T-helper 2 cell treated with Interferon-gamma antibody and Interleukin-4, amounts not matched to agents 5 μg/mL and 100 μg/mL, for 36 hours (primary cell): ENCODE data around the gene SHBG.

ENCODE experiments used
- DNase-seq: peaks from one replicate; pipeline ENCODE4 v3.0.0; 2021; ENCODE audit warnings: low spot score
- H3K27ac Mint-ChIP-seq: one replicate; pipeline ENCODE4 v1.8.0; 2021; ENCODE audit warnings: mild to moderate bottlenecking, mixed read lengths
- H3K27me3 Mint-ChIP-seq: one replicate; pipeline ENCODE4 v1.8.0; 2021; ENCODE audit warnings: low read depth, mixed read lengths
- H3K36me3 Mint-ChIP-seq: one replicate; pipeline ENCODE4 v1.8.0; 2021; ENCODE audit warnings: low read depth, mixed read lengths
- H3K4me1 Mint-ChIP-seq: one replicate; pipeline ENCODE4 v1.8.0; 2021; ENCODE audit warnings: low read depth, mixed read lengths
- H3K4me3 Mint-ChIP-seq: one replicate; pipeline ENCODE4 v1.8.0; 2022; ENCODE audit warnings: mild to moderate bottlenecking, moderate library complexity, mixed read lengths
- H3K9me3 Mint-ChIP-seq: one replicate; pipeline ENCODE4 v1.8.0; 2021; ENCODE audit warnings: mixed read lengths

The SHBG gene

GRCh38 chr17:7629939-7630571, at the start of gene SHBG:
Gene SHBG, plus strand, starts transcription at chr17:7630135. Its CDS starts 38 bp downstream, at chr17:7630173.
- Mint-ChIP-seq H3K4me1 (peaks cover 9% of the 10 kb centered on the region), H3K27me3 (peaks cover 2% of the 10 kb centered on the region)
- no peak for DNase-seq

GRCh38 chr17:7580604-7581575, 49.0 kb upstream of the SHBG start:
- Mint-ChIP-seq H3K4me3 (peak overlapping the region; percentile 35), H3K4me1 (peaks cover 66% of the 10 kb centered on the region)
- no peak for DNase-seq

More at GRCh38 chr17:7629939-7630571, at the start of gene SHBG:
- Mint-ChIP-seq H3K27ac (peak within 1 kb of the TSS; percentile 5), H3K36me3 (peaks cover 2% of the 10 kb centered on the region), H3K9me3 (no peaks in the 10 kb centered on the region), H3K4me3 (no peak within 1 kb of the TSS)

GRCh38 chr17:7582396-7583252, 47.3 kb upstream of the SHBG start:
- Mint-ChIP-seq H3K4me1 (peaks cover 52% of the 10 kb centered on the region), H3K27me3 (no peaks in the 10 kb centered on the region), H3K4me3 (peak overlapping the region; percentile 98), H3K9me3 (no peaks in the 10 kb centered on the region), H3K27ac (peak overlapping the region; percentile 100), H3K36me3 (peaks cover 57% of the 10 kb centered on the region)
- no peak for DNase-seq

More at GRCh38 chr17:7580604-7581575, 49.0 kb upstream of the SHBG start:
- peaks cover 68% of the 10 kb centered on the region for H3K36me3 Mint-ChIP-seq
- H3K27ac Mint-ChIP-seq = peak overlapping the region; percentile 84
- no peaks in the 10 kb centered on the region for H3K9me3 Mint-ChIP-seq
- no peaks in the 10 kb centered on the region for H3K27me3 Mint-ChIP-seq

GRCh38 chr17:7583253-7584109, 46.5 kb upstream of the SHBG start, which contains the start of gene MPDU1:
Gene MPDU1, plus strand, starts transcription at chr17:7583852. Its CDS starts 11 bp downstream, at chr17:7583863.
- Mint-ChIP-seq H3K4me1 (peaks cover 44% of the 10 kb centered on the region), H3K36me3 (peaks cover 50% of the 10 kb centered on the region)
- peak; percentile 96 for DNase-seq

GRCh38 chr17:7586673-7587419, 43.1 kb upstream of the SHBG start:
- no peak overlapping the region for H3K4me3 Mint-ChIP-seq
- DNase-seq = no peak
- peaks cover 21% of the 10 kb centered on the region for H3K4me1 Mint-ChIP-seq
- peaks cover 37% of the 10 kb centered on the region for H3K36me3 Mint-ChIP-seq
- H3K27me3 Mint-ChIP-seq = no peaks in the 10 kb centered on the region
- no peak overlapping the region for H3K27ac Mint-ChIP-seq
- no peaks in the 10 kb centered on the region for H3K9me3 Mint-ChIP-seq

More at GRCh38 chr17:7583253-7584109, 46.5 kb upstream of the SHBG start, which contains the start of gene MPDU1:
- no peaks in the 10 kb centered on the region for H3K27me3 Mint-ChIP-seq
- H3K27ac Mint-ChIP-seq = peak within 1 kb of the TSS; percentile 100
- peak within 1 kb of the TSS; percentile 98 for H3K4me3 Mint-ChIP-seq
- no peaks in the 10 kb centered on the region for H3K9me3 Mint-ChIP-seq

GRCh38 chr17:7587420-7588151, 42.3 kb upstream of the SHBG start:
- Mint-ChIP-seq H3K36me3 (peaks cover 31% of the 10 kb centered on the region), H3K27ac (no peak overlapping the region), H3K27me3 (no peaks in the 10 kb centered on the region), H3K9me3 (no peaks in the 10 kb centered on the region), H3K4me3 (no peak overlapping the region), H3K4me1 (peaks cover 15% of the 10 kb centered on the region)
- no peak for DNase-seq

GRCh38 chr17:7588553-7589203, 41.3 kb upstream of the SHBG start:
- DNase-seq = no peak
- H3K9me3 Mint-ChIP-seq = no peaks in the 10 kb centered on the region
- peaks cover 38% of the 10 kb centered on the region for H3K36me3 Mint-ChIP-seq
- no peaks in the 10 kb centered on the region for H3K27me3 Mint-ChIP-seq
- peaks cover 15% of the 10 kb centered on the region for H3K4me1 Mint-ChIP-seq
- H3K27ac Mint-ChIP-seq = no peak overlapping the region
- H3K4me3 Mint-ChIP-seq = no peak overlapping the region

GRCh38 chr17:7589204-7589868, 40.6 kb upstream of the SHBG start:
- H3K9me3 Mint-ChIP-seq = no peaks in the 10 kb centered on the region
- H3K36me3 Mint-ChIP-seq = peaks cover 40% of the 10 kb centered on the region
- peak; percentile 44 for DNase-seq
- H3K4me1 Mint-ChIP-seq = peaks cover 14% of the 10 kb centered on the region
- H3K4me3 Mint-ChIP-seq = no peak overlapping the region
- H3K27ac Mint-ChIP-seq = no peak overlapping the region
- H3K27me3 Mint-ChIP-seq = no peaks in the 10 kb centered on the region

GRCh38 chr17:7589891-7590691, 39.8 kb upstream of the SHBG start, which contains the start of gene SOX15:
Gene SOX15, minus strand, starts transcription at chr17:7590094. Its CDS starts 418 bp downstream, at chr17:7589676.
- H3K4me1 Mint-ChIP-seq = peaks cover 6% of the 10 kb centered on the region
- H3K36me3 Mint-ChIP-seq = peaks cover 39% of the 10 kb centered on the region
- no peak within 1 kb of the TSS for H3K27ac Mint-ChIP-seq
- DNase-seq = no peak
- no peak within 1 kb of the TSS for H3K4me3 Mint-ChIP-seq
- no peaks in the 10 kb centered on the region for H3K9me3 Mint-ChIP-seq
- no peaks in the 10 kb centered on the region for H3K27me3 Mint-ChIP-seq

- H3K9me3 Mint-ChIP-seq = no peaks in the 10 kb centered on the region
- H3K4me3 Mint-ChIP-seq = no peak overlapping the region
- DNase-seq = no peak
- peaks cover 4% of the 10 kb centered on the region for H3K4me1 Mint-ChIP-seq
- H3K27ac Mint-ChIP-seq = no peak overlapping the region
- no peaks in the 10 kb centered on the region for H3K27me3 Mint-ChIP-seq
- H3K36me3 Mint-ChIP-seq = peaks cover 42% of the 10 kb centered on the region
These were observed 39.2 kb upstream of the SHBG start for GRCh38 chr17:7590743-7591142.
